Thoracic aorta (tissue), 2 donors: Measurements from ENCODE around the gene DOCK10. TPM values are rescaled to one million over a fixed set of nuclear protein-coding genes. Genes with fewer than 3 reads are reported as not detected.

Experiments used
- ATAC-seq: fragments of 150-250 bp; one replicate; pipeline ENCODE4 v1.8.0; 2017; ENCODE audit warnings: low read depth; ENCODE audit not compliant: insufficient number of reproducible peaks, low FRiP score
- DNase-seq: peaks from one replicate; pipeline ENCODE4 v3.0.0-alpha.2; 2020; ENCODE audit warnings: low spot score
- H3K27ac ChIP-seq, 2 donors: fragments of 200-600 bp; sonication (generic); 1 replicate in 1 of 2; 2 replicates in 1 of 2; pipeline ENCODE4 v1.5.1; 2016; ENCODE audit warnings: mild to moderate bottlenecking in 2 of 2, moderate library complexity in 2 of 2
- H3K27me3 ChIP-seq: fragments of 200-600 bp; sonication (generic); replicated peaks from 2 replicates; pipeline ENCODE4 v1.6.0; 2016; ENCODE audit warnings: mild to moderate bottlenecking; ENCODE audit not compliant: insufficient read depth
- H3K36me3 ChIP-seq: fragments of 200-600 bp; sonication (generic); one replicate; pipeline ENCODE4 v1.5.1; 2016
- H3K4me1 ChIP-seq, 2 donors: fragments of 200-600 bp; sonication (generic); 1 replicate in 1 of 2; 2 replicates in 1 of 2; pipeline versions ENCODE4 v1.5.1 to v1.6.0; 2016; ENCODE audit warnings: low read depth in 2 of 2, mild to moderate bottlenecking in 1 of 2; ENCODE audit not compliant: control insufficient read depth in 1 of 2
- H3K4me3 ChIP-seq: fragments of 200-600 bp; sonication (generic); 2 replicates; pipeline ENCODE4 v1.5.1; 2016; ENCODE audit warnings: mild to moderate bottlenecking
- H3K9me3 ChIP-seq: fragments of 200-600 bp; sonication (generic); 2 replicates; pipeline ENCODE4 v1.5.1; 2016
- CTCF ChIP-seq: fragments of 200-600 bp; sonication (generic); IDR thresholded peaks from one replicate; pipeline ENCODE4 v1.5.1; 2019; ENCODE audit warnings: antibody characterized with exemption
- total RNA-seq, 2 donors: library from RNA; depleted of rRNA; stranded (reverse); fragments of >200 nt; gene quantifications; one replicate each; pipeline versions ENCODE4 v1.1.0 to v1.2.3, GENCODE V29; 2016

Gene DOCK10
- total RNA-seq, 2 donors from 2014 or later = 44.9 to 53.0 TPM

- no peak for DNase-seq
- Histone ChIP-seq H3K4me1 (peaks cover 0 to 10% of the 10 kb centered on the region in 2 donors), H3K4me3 (no peak overlapping the region), H3K27me3 (no peaks in the 10 kb centered on the region), H3K27ac (no peak overlapping the region), H3K36me3 (no peaks in the 10 kb centered on the region), H3K9me3 (no peaks in the 10 kb centered on the region)
- no peak for ATAC-seq
- no peak for TF ChIP-seq CTCF
Measured at GRCh38 chr2:224751996-224752698, 290.1 kb downstream of the DOCK10 start.

GRCh38 chr2:224749136-224749535, 293.1 kb downstream of the DOCK10 start:
- Histone ChIP-seq H3K27me3 (no peaks in the 10 kb centered on the region), H3K27ac (no peak overlapping the region), H3K9me3 (no peaks in the 10 kb centered on the region), H3K4me3 (no peak overlapping the region), H3K4me1 (peaks cover 0 to 4% of the 10 kb centered on the region in 2 donors), H3K36me3 (no peaks in the 10 kb centered on the region)
- no peak for ATAC-seq
- no peak for TF ChIP-seq CTCF
- DNase-seq = no peak

GRCh38 chr2:224747765-224748164, 294.5 kb downstream of the DOCK10 start:
- Histone ChIP-seq H3K27me3 (no peaks in the 10 kb centered on the region), H3K4me3 (no peak overlapping the region), H3K4me1 (no peaks in the 10 kb centered on the region), H3K9me3 (no peaks in the 10 kb centered on the region), H3K36me3 (no peaks in the 10 kb centered on the region), H3K27ac (no peak overlapping the region)
- ATAC-seq (no peak), DNase-seq (no peak)
- no peak for TF ChIP-seq CTCF

- Histone ChIP-seq H3K4me3 (no peak overlapping the region), H3K36me3 (no peaks in the 10 kb centered on the region), H3K9me3 (peaks cover 5% of the 10 kb centered on the region), H3K27me3 (no peaks in the 10 kb centered on the region), H3K4me1 (no peaks in the 10 kb centered on the region), H3K27ac (no peak overlapping the region)
- DNase-seq = no peak
- no peak for ATAC-seq
- TF ChIP-seq CTCF = no peak
Measured at GRCh38 chr2:224736227-224736626, 306.0 kb downstream of the DOCK10 start.

GRCh38 chr2:224734949-224735348, 307.3 kb downstream of the DOCK10 start:
- TF ChIP-seq CTCF = no peak
- H3K27me3 ChIP-seq = no peaks in the 10 kb centered on the region
- H3K27ac ChIP-seq = no peak overlapping the region
- no peak overlapping the region for H3K4me3 ChIP-seq
- H3K4me1 ChIP-seq = no peaks in the 10 kb centered on the region
- DNase-seq (no peak), ATAC-seq (no peak)
- H3K36me3 ChIP-seq = no peaks in the 10 kb centered on the region
- peaks cover 5% of the 10 kb centered on the region for H3K9me3 ChIP-seq
